T47D (cell line): ENCODE measurements around the gene CD6.
"Not testable (repeated sequence)": the region's sequence is repeated elsewhere in the genome, so short reads cannot be mapped to it uniquely, and the experiment has no call there.

Experiments used
- DNase-seq, 2 experiments: peaks; one replicate each; pipeline versions ENCODE4 v3.0.0 to v3.0.0-alpha.2; 2011 to 2012; ENCODE audit warnings: low read depth in 1 of 2, low spot score in 1 of 2
- JUND ChIP-seq: IDR thresholded peaks from 2 replicates; pipeline ENCODE4 v1.6.1; 2012; ENCODE audit warnings: low read depth
- in situ Hi-C: cut with HindIII; loops from 2 replicates; pipeline ENCODE4 v1.10.0; 2016; ENCODE audit warnings: low sequenced_read_pairs, low pct_unique_long_range_greater_than_20kb

The CD6 gene

GRCh38 chr11:61054927-61055562 is 83.6 kb downstream of the CD6 start:
- in situ Hi-C loops = no loop called here
- DNase-seq = no peak

GRCh38 chr11:61055776-61056175 is 84.3 kb downstream of the CD6 start:
- in situ Hi-C loops = no loop called here
- DNase-seq = no peak
- TF ChIP-seq JUND = no peak

More at GRCh38 chr11:61054927-61055562, 83.6 kb downstream of the CD6 start:
- TF ChIP-seq JUND = no peak

- DNase-seq = no peak
- TF ChIP-seq JUND = no peak
- in situ Hi-C loops = no loop called here
These were observed 85.1 kb downstream of the CD6 start for GRCh38 chr11:61056571-61056970.

DNA sequence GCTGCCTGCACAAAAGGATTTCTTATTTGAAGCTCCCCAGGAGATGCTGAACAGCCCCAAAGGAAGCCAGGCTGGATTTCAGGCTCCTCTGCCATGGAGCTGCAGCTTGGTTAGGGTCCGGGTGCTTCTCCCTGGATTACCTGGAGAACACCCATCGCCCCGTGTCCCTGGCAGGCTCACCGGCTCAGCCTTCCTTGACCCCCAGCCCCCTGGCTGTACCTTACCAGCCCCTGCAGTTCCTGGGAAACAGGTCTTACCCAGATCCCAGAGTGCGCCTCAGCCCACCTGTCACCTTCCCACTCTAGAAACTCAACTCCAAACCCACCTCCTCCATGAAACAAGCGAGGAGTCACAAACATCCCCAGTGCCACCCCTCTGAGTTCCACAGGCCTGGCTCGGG is 85.5 kb downstream of the CD6 start:
- no peak for DNase-seq
- TF ChIP-seq JUND = no peak
- in situ Hi-C loops = no loop called here

GRCh38 chr11:61057615-61058014 is 86.1 kb downstream of the CD6 start:
- no peak for TF ChIP-seq JUND
- in situ Hi-C loops = no loop called here
- DNase-seq = no peak

DNA sequence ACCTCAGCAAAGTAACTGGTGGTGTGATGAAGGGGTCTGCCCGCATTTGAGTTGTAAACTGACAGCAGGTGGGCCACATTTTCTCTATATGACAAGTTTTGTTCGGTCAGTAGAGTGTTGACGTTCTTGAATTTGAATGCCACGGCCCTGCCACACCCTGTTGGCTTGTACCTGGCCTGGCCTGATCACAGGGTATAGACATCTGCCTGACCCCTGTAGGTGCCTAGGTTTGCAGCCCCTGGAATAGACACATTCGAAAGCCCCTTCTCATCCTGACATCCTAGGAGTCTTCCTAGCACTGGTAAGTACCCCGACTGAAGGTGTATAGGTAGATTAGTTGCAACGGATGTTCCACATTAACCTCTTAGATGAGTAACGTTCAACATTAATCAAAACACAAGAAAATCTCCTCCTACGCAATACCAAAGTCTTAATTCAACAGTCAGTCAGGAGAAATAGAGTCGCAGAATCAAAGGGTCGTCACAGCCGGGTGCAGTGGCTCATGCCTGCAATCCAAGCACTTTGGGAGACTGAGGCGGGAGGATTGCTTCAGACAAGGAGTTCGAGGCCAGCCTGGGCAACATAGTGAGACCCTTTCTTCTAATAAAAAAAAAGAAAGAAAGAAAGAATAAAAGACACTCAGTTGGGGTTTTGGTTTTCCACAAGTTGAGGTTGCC is 87.2 kb downstream of the CD6 start:
- in situ Hi-C loops = no loop called here
- no peak for TF ChIP-seq JUND
- no peak for DNase-seq

DNA sequence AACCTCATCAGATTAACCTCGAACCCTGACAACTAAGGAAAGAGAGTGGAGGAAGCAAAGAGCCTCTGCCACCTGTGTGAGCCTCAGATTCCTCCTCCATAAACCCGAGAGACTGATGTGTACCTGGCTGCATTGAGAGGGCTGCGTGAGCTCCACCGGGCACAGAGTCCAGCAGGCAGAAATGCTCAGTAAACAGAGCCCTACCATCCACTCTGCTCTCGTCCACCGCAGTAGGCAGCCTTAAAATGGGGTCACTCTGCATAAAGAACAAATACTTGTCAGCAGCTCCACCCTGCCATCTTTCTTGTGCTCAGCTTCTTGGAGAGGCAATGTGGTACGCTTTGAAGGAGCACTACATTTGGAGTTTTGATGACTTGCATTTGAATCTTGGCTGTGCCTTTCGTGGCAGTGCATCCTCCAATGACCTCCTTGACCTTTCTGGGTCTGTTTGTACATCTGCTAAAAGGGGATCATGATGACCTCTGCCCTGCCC is 87.8 kb downstream of the CD6 start:
- no peak for TF ChIP-seq JUND
- in situ Hi-C loops = no loop called here
- DNase-seq = no peak

- no peak for DNase-seq
- in situ Hi-C loops = no loop called here
- no peak for TF ChIP-seq JUND
These were observed 89.8 kb downstream of the CD6 start for GRCh38 chr11:61061081-61061826.

DNA sequence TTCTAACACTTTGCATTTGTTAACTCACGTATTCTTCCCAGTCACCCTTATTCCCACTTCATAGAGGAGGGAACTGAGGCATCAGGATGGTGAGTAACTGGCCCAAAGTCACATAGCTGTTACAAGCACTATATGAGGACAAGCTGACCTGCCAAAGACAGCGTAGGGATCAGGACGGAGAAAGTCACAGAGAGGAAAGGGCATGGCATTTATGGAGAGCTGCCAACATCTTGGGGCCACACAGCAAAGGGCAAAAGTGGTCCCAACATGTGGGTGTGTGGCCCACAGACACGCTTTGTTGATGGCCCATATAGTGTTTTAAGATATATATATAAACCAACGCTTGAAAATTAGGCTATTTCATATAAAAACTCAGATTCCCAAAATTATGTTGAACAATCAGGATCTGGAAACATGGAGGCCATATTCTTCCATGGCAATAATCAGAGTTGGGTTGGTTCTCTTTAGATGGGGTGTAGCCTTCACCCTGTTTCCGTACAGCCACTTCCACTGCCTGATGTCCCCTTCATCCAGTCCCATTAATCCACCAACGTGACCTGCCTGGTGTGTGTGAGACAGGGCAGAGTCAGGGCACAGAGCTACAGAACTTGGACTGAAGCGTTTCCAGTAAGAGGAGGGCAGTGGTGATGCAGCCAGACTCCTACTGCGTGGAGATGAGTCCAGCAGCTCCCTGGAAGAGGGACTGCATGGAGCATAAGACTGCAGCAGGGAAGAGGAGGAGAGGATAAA is 90.9 kb downstream of the CD6 start:
- no peak for DNase-seq
- no peak for TF ChIP-seq JUND
- in situ Hi-C loops = no loop called here

GRCh38 chr11:61065236-61065635 is 93.8 kb downstream of the CD6 start:
- DNase-seq, in situ Hi-C loops: not testable (repeated sequence)

DNA sequence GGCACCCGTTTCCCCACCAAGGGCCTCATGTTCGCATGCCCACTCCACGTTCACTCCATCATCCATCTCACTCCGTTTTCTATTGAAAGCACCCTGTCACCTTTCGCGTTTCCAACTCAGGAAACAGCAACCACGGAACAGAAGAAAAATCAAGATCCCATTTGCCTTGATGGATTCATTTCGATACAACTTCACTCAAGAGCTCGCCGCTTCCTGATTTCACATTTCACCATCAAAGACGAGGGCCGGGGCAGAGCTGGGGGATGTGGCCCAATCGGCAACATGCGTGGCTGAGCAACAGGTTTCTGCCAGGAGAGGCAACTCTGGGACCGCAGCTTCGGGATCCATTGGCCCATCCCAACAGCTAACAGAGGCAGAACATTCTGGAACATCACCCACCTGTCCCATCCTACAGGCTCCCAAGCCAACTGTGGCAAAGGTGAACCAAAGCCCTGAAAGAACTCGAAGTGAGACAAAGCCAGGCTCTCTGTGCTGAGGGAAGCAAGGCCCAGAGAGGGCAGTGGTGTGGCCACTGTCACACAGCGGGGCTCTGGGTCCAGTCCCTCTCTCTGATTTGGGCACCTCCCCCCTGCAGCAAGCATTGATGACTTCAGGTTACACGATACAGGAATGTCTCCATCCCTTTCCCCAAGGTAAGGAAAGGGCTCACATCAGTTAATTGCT is 94.6 kb downstream of the CD6 start:
- in situ Hi-C loops = no loop called here
- TF ChIP-seq JUND = no peak
- DNase-seq = no peak

DNA sequence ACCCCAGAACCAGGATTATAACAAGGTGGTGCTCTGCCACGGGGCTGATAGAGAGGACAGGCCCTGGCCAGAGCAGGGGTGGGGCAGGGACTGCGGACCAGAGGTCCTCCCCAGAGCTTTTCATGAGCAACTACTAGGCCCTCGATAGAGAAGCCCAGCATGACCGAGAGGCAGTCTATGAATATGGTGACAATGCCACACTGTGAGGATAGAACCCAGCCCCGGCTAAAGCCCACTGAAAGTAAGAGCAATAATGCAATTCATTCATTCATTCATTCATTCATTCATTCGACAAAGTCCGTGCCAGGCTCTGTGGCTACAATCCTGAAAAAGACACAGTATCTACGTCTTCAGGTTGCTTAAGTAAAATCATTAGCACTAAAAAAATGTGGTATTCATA is 95.2 kb downstream of the CD6 start:
- no peak for TF ChIP-seq JUND
- DNase-seq = no peak
- in situ Hi-C loops = no loop called here
